Measurements from ENCODE around the gene HCAR3.

GRCh38 chr12:122669397-122670070, 47.1 kb downstream of the HCAR3 start:
- no peak for TF ChIP-seq CTCF (IDR thresholded peaks at IDR 0.05; ENCODE audit: low read depth, low read length, missing input control)
- no peak for TF ChIP-seq RAD21 (IDR thresholded peaks at IDR 0.05)
- no peak for TF ChIP-seq REST (IDR thresholded peaks at IDR 0.05)
- TF ChIP-seq JUND (IDR thresholded peaks at IDR 0.05) = no peak
- TF ChIP-seq SP1 (IDR thresholded peaks at IDR 0.05) = no peak
- no peak for TF ChIP-seq RXRA (IDR thresholded peaks at IDR 0.05)
- TF ChIP-seq GABPA (IDR thresholded peaks at IDR 0.05 in 1 of 2, conservative IDR thresholded peaks at IDR 0.05 in 1 of 2) = no peak
- no peak for TF ChIP-seq MAX (IDR thresholded peaks at IDR 0.05)
- no peak for TF ChIP-seq NR2F2 (IDR thresholded peaks at IDR 0.05)
